Heart left ventricle (tissue), 13 donors: ENCODE measurements around the gene IL1F10.

Experiments used
- POLR2A ChIP-seq, 2 donors: fragments of 450-650 bp; IDR thresholded peaks; one replicate each; pipeline ENCODE4 v1.6.1; 2017; ENCODE audit warnings: antibody characterized with exemption in 2 of 2, mild to moderate bottlenecking in 2 of 2, moderate library complexity in 2 of 2
- TF ChIP-seq, protein P1 (sequence below), 12 donors: fragments of 200-600 bp; sonication (generic) in 4 of 12; IDR thresholded peaks; one replicate each; pipeline versions ENCODE4 v1.5.0 to v1.8.0; 2018 to 2022; ENCODE audit warnings: antibody characterized with exemption in 12 of 12, mild to moderate bottlenecking in 5 of 12
- donor health status: ischemic (EF 13 %, LVEDD 7.1; RV severe dilation, severe dysfunction).
- donor health status: DM: no; HTN: yes; CAD: no.
- donor health status: DM: no; HTN: no; CAD: no.
- donor health status: ischemic (EF 25% LVEDD 6.9; RV normal size, moderate dysfunction).
- donor health status: ischemic (EF 25% LVEDD 5.7; RV mildly dilated, moderate dysfunction).
- donor health status: ischemic (EF 35%, LVEDD 5.7; RV mildly dilated, moderate dysfunction).
- donor health status: nonischemic (EF 11% LVEDD 7.7; RV severe dilation, severe dysfunction).
- donor health status: DM: yes; HTN: yes; CAD: no.
- donor health status: PGD.
- donor health status: ischemic (EF 29% LVEDD 5.4; RV normal size, mild dysfunction).
- donor health status: nonischemic (EF 23%, LVEDD 6.1; RV moderate dilation, normal function).

DNA sequence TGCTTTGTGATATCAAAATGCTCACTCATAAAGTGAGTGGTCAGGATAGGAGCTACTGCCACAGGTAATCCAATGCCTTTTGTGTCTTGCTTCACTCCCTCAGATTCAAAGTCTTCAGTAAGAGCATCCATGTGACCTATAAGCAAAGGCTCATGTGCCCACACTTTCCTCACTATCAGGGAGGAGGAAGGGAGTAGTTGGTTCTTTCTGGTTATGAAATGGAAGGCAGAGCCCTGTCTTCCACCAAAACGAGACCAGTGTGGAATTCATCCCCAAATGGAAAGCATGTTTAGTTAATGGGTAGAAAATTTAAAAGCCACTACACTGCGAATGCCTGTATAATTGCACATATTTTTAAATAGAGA, 25.8 kb downstream of the IL1F10 start:
- no peak for TF ChIP-seq POLR2A (IDR thresholded peaks at IDR 0.05)
- TF ChIP-seq, protein P1, sequence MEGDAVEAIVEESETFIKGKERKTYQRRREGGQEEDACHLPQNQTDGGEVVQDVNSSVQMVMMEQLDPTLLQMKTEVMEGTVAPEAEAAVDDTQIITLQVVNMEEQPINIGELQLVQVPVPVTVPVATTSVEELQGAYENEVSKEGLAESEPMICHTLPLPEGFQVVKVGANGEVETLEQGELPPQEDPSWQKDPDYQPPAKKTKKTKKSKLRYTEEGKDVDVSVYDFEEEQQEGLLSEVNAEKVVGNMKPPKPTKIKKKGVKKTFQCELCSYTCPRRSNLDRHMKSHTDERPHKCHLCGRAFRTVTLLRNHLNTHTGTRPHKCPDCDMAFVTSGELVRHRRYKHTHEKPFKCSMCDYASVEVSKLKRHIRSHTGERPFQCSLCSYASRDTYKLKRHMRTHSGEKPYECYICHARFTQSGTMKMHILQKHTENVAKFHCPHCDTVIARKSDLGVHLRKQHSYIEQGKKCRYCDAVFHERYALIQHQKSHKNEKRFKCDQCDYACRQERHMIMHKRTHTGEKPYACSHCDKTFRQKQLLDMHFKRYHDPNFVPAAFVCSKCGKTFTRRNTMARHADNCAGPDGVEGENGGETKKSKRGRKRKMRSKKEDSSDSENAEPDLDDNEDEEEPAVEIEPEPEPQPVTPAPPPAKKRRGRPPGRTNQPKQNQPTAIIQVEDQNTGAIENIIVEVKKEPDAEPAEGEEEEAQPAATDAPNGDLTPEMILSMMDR (IDR thresholded peaks at IDR 0.05), result no peak
